ENCODE measurements around the gene TRAF3IP1.

Gene TRAF3IP1

DNA sequence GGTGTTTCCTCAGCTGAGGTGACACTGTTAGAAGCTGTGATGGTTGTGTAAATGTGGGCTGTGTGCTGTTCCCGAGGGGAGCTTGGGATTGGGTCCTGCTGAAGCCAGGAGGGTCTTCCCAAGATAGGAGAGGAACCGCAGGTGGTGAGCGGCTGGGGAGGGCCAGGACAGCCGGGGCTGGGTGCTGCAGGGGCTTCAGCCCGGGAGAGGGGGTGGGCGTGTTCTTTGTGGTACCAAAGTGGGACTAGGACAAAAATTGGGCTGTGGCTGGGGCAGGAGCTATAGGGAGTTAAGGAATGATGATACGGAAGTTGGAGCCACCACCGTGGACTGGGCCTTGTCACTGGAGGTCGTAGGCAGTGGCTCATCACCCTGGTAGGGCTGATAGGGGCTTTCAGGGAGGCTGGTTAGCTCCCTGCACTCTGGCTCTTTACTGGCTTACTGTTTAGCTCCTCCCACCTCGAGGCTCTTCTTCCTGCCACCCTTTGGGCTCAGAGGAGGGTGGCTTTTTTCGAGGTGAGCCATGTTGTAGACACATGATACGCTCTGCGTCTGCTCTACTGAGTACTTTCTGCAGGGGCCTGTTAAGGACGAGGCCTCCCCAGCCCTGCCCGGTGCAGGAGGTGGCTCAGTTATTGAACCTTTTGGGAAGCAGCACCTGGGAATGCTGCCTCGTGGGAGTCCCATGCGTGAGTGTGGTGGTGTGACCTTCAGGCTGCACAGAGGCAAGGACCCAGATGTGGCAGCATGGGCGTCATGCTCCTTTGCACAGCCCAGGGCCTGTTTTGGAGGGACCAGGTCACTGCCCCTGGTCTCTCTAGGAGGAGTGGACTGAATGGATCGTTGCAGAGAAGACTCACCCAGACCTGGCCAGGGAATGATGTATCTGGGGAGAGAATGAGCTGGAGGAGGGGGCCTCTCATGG is 128.0 kb downstream of the TRAF3IP1 start:
- TF ChIP-seq FOXP2 (optimal IDR thresholded peaks at IDR 0.05; ENCODE audit: borderline replicate concordance, extremely low read depth, extremely low read length, insufficient read depth), result no peak
- no peak for TF ChIP-seq POLR2AphosphoS5 (IDR thresholded peaks at IDR 0.05; ENCODE audit: low read depth, low read length)
- TF ChIP-seq, protein P1, sequence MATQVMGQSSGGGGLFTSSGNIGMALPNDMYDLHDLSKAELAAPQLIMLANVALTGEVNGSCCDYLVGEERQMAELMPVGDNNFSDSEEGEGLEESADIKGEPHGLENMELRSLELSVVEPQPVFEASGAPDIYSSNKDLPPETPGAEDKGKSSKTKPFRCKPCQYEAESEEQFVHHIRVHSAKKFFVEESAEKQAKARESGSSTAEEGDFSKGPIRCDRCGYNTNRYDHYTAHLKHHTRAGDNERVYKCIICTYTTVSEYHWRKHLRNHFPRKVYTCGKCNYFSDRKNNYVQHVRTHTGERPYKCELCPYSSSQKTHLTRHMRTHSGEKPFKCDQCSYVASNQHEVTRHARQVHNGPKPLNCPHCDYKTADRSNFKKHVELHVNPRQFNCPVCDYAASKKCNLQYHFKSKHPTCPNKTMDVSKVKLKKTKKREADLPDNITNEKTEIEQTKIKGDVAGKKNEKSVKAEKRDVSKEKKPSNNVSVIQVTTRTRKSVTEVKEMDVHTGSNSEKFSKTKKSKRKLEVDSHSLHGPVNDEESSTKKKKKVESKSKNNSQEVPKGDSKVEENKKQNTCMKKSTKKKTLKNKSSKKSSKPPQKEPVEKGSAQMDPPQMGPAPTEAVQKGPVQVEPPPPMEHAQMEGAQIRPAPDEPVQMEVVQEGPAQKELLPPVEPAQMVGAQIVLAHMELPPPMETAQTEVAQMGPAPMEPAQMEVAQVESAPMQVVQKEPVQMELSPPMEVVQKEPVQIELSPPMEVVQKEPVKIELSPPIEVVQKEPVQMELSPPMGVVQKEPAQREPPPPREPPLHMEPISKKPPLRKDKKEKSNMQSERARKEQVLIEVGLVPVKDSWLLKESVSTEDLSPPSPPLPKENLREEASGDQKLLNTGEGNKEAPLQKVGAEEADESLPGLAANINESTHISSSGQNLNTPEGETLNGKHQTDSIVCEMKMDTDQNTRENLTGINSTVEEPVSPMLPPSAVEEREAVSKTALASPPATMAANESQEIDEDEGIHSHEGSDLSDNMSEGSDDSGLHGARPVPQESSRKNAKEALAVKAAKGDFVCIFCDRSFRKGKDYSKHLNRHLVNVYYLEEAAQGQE (IDR thresholded peaks at IDR 0.05; ENCODE audit: insufficient read depth in 1 of 2, low read depth in 2 of 2, low read length in 2 of 2), result no peak
- no peak for TF ChIP-seq TAF1 (IDR thresholded peaks at IDR 0.05; ENCODE audit: borderline replicate concordance, insufficient read depth, low read length)
- TF ChIP-seq SIN3A (IDR thresholded peaks at IDR 0.05; ENCODE audit: borderline replicate concordance, insufficient read depth, low read length), result no peak

DNA sequence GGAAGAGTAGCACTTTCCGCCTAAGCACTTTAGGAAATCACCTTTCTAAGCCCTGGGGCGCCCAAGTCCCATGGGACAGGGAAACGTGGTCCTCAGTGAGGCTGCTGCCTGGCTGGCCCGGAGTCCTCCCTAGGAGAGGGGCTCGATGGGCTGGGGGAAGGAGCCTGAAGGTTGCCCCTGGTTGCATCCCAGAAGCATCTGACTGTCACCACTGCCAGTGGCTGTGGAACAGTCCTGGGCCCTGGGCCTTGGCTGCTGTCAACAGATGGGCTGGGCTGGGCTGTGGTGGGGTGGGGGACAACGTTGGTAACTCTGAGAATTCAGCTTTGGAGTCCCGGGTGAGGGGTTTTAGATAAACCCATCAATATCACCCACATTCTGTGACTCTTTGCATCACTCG is 128.9 kb downstream of the TRAF3IP1 start:
- TF ChIP-seq FOXP2 (optimal IDR thresholded peaks at IDR 0.05; ENCODE audit: borderline replicate concordance, extremely low read depth, extremely low read length, insufficient read depth), result no peak
- no peak for TF ChIP-seq POLR2AphosphoS5 (IDR thresholded peaks at IDR 0.05; ENCODE audit: low read depth, low read length)
- TF ChIP-seq, protein P1 (IDR thresholded peaks at IDR 0.05; ENCODE audit: insufficient read depth in 1 of 2, low read depth in 2 of 2, low read length in 2 of 2), result no peak
- no peak for TF ChIP-seq SIN3A (IDR thresholded peaks at IDR 0.05; ENCODE audit: borderline replicate concordance, insufficient read depth, low read length)
- no peak for TF ChIP-seq TAF1 (IDR thresholded peaks at IDR 0.05; ENCODE audit: borderline replicate concordance, insufficient read depth, low read length)

DNA sequence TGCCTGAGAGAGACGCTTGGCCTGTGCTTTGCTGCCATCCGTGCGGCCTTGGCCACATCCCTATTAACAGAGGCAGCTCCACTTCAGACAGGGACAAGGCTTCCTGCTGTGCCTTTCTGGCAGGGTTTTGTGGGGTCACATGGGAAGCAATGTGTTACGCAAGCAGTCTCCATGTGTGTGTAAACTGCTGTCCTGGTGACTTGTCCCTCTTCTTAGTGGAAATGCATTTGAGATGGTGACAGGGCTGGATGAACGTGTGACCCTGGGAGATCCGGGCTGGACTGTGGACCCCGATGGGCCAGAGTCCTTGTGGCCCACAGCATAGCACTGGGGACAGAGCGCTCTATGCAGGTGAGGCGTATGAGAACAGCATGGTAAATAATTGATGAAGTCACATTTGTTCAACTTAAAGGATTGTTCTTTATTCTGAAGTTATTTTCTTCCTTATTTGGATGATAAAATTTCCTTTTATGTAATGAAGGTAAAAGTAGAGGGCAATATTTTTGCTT is 129.6 kb downstream of the TRAF3IP1 start:
- TF ChIP-seq SIN3A (IDR thresholded peaks at IDR 0.05; ENCODE audit: borderline replicate concordance, insufficient read depth, low read length) (no peak), FOXP2 (optimal IDR thresholded peaks at IDR 0.05; ENCODE audit: borderline replicate concordance, extremely low read depth, extremely low read length, insufficient read depth) (no peak), TAF1 (IDR thresholded peaks at IDR 0.05; ENCODE audit: borderline replicate concordance, insufficient read depth, low read length) (no peak), POLR2AphosphoS5 (IDR thresholded peaks at IDR 0.05; ENCODE audit: low read depth, low read length) (no peak)
- TF ChIP-seq, protein P1 (IDR thresholded peaks at IDR 0.05; ENCODE audit: insufficient read depth in 1 of 2, low read depth in 2 of 2, low read length in 2 of 2), result no peak

DNA sequence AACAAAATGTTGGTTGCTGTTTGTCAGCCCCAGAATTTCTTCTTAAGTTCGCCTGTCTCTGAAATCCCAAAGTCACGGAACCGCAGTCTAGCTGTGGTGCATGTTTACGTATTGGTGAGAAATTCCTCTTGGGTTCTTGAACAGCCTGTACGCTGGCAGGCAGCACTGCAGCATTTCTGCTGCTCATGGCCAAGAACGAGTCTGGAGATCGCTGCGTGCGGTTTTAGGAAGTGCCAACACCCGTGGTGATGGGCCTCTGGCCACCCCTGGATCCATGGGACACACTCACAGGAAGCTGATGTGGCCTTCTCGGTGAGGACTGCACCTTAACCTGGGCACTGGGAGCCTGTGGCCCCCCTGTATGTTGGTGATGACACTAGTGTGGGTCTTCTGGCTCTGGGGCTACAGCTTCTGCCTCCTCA is 130.1 kb downstream of the TRAF3IP1 start:
- TF ChIP-seq SIN3A (IDR thresholded peaks at IDR 0.05; ENCODE audit: borderline replicate concordance, insufficient read depth, low read length) (no peak), FOXP2 (optimal IDR thresholded peaks at IDR 0.05; ENCODE audit: borderline replicate concordance, extremely low read depth, extremely low read length, insufficient read depth) (no peak), TAF1 (IDR thresholded peaks at IDR 0.05; ENCODE audit: borderline replicate concordance, insufficient read depth, low read length) (no peak), POLR2AphosphoS5 (IDR thresholded peaks at IDR 0.05; ENCODE audit: low read depth, low read length) (no peak)
- TF ChIP-seq, protein P1 (IDR thresholded peaks at IDR 0.05; ENCODE audit: insufficient read depth in 1 of 2, low read depth in 2 of 2, low read length in 2 of 2), result no peak

All from PFSK-1 (cell line).